Measurements from ENCODE around the gene ADGRA3.

Gene ADGRA3, protein sequence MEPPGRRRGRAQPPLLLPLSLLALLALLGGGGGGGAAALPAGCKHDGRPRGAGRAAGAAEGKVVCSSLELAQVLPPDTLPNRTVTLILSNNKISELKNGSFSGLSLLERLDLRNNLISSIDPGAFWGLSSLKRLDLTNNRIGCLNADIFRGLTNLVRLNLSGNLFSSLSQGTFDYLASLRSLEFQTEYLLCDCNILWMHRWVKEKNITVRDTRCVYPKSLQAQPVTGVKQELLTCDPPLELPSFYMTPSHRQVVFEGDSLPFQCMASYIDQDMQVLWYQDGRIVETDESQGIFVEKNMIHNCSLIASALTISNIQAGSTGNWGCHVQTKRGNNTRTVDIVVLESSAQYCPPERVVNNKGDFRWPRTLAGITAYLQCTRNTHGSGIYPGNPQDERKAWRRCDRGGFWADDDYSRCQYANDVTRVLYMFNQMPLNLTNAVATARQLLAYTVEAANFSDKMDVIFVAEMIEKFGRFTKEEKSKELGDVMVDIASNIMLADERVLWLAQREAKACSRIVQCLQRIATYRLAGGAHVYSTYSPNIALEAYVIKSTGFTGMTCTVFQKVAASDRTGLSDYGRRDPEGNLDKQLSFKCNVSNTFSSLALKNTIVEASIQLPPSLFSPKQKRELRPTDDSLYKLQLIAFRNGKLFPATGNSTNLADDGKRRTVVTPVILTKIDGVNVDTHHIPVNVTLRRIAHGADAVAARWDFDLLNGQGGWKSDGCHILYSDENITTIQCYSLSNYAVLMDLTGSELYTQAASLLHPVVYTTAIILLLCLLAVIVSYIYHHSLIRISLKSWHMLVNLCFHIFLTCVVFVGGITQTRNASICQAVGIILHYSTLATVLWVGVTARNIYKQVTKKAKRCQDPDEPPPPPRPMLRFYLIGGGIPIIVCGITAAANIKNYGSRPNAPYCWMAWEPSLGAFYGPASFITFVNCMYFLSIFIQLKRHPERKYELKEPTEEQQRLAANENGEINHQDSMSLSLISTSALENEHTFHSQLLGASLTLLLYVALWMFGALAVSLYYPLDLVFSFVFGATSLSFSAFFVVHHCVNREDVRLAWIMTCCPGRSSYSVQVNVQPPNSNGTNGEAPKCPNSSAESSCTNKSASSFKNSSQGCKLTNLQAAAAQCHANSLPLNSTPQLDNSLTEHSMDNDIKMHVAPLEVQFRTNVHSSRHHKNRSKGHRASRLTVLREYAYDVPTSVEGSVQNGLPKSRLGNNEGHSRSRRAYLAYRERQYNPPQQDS (N-terminal part only)

DNA sequence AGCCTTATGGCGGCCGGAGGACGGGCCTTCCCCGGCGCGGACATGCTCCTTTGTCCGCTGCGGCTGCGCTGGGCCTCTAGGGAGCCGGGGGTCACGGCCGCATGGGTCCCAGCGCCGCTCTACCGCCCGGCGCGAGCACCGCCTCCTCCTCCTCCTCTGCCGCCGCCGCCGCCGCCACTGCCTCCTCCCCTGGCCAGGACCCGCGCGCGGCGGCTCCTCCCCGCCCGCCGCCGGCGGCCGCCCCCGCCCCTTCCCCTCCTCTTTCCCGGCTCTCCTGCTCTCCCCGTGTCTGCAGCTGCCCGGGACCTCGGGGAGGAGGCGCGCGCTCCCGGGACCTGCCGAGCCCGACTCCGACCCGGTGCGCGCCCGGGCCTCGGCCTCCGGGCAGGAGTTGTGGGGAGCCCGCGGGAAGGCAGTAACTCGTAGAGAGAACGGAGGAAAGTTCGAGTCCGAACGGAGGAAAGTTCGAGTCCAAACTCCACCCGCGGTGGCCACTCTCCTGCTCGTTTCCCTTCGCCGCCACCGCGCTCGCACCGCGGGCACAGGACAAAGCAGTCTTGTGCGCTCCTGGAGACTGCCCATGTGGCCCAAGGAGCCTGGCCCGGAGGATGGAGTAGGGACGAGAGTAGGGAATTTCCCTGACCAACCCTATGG is at the start of gene ADGRA3:
Gene ADGRA3, minus strand, starts transcription at position 179 of the 654 bp plus-strand sequence. CDS start 282 bp downstream, outside the sequence.
- DNase-seq (ENCODE audit: low read depth), result peak; percentile 30

DNA sequence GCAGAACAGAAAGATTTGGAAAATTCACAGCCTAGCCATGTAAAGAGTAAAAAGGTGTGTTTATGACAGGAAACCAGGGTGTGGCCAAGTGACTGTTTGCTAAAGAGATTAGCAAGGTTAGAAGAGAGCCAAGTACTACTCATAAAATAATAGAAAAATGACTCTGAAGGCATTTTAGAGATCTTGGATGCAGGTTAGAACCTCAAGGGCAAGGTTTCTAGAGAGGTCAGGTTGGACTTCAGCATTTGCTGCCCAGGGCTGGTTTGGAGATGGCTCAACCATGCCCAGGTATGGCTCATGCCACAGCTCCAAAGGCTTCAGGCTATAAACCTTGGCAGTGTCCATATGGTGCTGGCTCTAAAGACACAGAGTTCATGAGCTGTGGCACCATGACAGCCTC is 40.6 kb upstream of the ADGRA3 start:
- DNase-seq (ENCODE audit: low read depth), result no peak

DNA sequence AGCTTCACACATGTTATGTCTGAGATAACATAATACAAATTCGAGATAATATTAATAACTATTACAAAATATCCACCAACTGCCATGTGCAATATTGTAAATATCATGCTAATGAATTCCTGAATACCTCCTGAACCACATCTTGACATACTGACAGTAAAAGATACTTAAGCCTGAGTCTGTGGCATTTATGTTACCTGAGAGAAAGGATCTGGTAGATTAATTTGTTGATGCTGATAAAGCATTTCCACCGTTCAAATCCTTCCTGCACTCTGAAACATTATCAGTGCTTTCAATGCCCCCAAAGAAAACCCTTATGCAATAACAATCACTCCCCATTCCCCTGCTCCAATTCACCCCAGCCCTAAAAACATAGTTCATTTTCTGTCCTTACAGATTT is 38.8 kb upstream of the ADGRA3 start:
- no peak for DNase-seq (ENCODE audit: low read depth)

DNA sequence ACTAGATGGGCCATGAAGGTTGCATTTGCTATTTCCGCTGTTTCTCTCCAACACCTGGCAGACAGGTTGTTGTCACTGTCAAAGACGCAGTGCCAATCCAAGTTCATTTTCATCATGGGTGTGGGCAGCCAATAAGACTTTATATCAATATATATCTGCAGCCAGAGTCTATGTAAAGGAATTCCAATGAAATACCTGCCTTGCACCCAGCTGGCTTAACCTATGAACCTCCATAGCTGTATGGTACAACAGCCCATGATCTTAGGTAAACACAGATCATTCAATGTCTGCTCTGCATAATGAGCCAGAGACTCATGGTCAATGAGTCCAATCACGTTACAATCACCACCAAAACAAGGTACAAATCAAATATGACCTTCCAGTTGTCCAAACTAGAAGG is 37.7 kb upstream of the ADGRA3 start:
- DNase-seq (ENCODE audit: low read depth), result no peak

DNA sequence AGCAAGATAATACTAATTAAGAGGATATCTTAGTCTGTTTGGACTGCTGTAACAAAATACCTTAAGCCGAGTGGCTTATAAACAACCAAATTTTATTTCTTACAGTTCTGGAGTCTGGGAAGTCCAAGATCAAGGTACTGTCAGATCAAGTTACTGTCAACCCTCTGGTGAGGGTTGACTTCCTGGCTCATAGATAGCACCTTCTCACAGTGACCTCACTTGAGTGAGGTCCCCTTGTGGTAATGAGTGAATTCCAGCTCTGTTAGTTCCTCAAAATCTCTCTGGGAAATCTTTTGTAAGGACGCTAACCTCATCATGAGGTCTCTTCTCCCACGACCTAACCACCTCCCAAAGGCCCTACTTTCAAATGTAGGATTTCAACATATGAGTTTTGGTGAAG is 36.9 kb upstream of the ADGRA3 start:
- no peak for DNase-seq (ENCODE audit: low read depth)

DNA sequence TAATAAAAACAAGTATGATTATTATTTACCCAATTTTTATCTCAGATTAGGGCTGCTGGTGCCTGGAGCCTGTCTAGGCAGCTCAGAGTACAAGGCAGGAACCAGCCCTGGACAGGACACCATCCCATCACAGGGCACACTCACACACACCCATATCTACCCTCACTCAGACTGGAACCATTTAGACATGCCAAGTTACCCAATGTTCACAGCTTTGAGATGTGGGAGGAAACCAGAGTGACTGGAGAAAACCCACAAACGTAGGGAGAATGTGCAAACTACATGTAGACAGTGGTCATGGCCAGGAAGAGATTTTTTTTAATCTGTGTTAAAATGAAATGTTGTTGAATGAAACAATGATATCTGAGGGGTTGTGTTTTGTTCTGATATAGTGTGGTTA is 35.7 kb upstream of the ADGRA3 start:
- no peak for DNase-seq (ENCODE audit: low read depth)

DNA sequence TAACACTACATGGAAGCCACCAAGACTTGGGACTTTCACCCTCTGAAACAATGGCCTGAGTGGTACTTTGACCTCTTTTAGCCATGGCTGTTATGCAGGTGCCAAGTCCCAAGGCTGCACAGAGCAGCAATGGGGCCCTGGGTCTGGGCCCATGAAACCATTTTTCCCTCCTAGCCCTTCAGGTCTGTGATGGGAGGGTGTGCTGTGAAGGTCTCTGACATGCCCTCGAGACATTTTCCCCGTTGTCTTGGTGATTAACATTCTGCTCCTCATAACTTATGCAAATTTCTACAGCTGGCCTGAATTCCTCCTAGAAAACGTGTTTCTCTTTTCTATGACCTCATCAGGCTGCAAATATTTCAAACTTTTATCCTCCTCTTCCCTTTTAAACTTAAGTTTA is 30.4 kb upstream of the ADGRA3 start:
- DNase-seq (ENCODE audit: low read depth), result no peak

DNA sequence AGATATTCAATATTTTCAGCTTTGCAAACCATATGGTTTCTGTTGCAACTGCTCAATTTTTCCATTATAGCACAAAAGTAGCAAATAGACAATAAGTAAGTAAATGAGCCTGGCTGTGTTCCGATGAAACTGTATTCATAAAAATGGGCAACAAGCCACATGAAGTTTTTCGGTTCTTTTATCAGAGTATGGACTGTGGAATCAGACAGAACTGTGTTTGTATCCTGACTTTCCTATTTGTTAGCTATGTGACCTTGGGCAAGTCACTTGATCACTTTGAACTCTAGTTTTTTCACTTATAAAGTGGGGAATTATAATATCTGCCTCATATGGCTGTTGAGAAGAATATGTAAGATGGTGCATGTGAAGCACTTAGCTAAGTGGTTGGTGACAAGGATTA is 23.4 kb upstream of the ADGRA3 start:
- no peak for DNase-seq (ENCODE audit: low read depth)

DNA sequence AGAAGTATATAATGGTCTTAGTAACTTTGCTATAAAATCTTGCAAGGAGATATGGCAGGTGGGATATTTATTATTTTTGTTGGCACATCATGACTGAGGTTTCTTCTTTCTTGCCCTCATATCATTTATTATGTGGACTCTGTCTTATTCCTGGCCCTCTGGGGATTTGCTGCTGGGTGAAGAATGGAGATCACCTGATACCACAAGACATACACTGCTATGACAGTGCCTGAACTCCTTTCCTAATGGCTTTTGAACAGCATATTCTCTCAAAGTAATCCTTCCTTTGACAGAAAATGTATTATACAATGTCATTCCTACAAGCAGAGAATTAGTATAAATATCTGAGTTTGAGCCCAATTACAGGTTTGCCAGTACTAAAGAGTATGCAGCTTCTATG is 22.0 kb upstream of the ADGRA3 start:
- DNase-seq (ENCODE audit: low read depth), result no peak

DNA sequence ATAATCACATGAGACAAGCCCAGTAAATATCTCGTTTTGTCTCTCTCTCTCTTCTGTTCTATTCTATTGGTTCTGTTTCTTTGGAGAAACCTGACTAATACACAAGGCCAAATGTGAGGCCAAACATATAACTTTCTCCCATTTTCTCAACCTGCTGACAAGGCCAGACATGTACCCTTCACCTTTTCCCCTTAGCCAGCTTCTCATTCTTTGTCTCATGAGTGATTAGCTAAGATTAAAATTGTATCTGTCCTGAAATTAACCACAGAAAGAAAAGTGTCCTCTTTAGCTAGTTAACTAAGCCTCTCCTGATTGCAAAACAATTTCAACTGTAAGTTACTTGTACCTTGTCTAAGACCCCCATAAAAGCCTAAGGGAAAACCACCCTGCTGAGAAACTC is 18.5 kb upstream of the ADGRA3 start:
- no peak for DNase-seq (ENCODE audit: low read depth)

DNA sequence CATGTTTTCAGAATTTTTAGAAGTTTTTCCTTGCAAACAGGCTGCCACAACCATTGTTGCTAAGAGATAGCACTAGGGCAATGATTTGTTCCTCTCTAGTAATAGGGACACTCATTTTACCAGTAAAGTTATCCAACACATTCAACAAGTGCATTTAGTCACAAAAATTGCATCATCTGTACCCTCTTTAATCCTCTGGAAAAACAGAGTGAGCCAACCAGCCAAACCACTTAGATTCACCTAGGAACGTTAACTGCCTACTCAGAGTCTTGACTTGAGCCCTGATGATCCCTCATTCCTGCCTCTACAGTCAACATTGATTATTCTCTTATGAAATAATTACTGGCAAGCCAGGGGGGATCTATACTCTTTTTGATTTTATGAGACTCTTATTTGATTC is 17.0 kb upstream of the ADGRA3 start:
- DNase-seq (ENCODE audit: low read depth), result no peak

DNA sequence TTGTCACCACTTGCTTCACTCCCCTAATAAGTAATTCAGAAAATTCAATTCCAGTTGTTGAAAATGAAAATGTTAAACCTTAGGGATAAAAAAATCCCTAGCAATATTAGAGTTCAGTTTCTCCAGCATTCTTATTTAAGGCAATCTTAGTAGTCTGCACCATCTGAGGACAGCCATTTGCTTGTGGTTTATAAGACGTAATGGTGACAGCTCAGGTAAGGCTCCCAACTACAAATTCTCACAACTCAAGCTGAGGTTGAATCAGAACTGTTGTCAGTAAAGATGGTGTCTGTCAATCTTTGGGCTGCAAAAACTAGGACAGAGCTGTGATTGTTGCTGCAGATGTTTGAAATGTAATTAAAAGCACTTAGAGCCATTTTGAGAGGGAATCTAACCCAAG is 16.3 kb upstream of the ADGRA3 start:
- no peak for DNase-seq (ENCODE audit: low read depth)

DNA sequence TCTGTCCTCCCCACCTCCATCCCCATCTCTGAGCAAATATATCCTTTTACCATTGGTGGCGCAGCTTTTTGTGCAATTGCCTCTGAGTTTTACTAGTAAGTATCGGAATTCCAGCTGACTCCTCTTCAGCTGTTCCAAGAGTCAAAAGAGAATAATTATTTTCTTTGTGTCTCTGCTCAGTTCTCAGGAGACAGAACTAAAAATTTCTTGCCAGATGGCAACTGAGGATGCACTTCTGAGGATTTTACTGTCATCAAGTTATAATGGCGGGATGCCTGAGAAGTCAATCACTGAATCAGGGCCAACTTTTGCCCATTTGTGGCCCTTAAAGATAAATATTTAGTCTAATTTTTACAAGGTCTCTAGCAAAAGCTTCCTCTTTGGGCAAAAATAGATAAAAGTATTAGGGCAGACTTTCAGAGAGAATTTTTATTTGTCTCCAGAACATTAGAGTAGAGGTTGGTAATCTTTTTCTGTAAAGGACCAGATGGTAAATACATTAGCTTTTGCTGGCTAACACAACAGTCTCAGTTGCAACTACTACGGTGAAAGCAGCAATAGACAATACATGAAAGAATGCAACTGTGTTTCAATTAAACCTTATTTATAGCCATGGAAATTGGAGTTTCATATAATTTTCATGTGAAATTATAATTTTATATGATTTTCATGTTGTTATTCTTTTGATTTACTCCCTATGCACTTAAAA is 15.6 kb upstream of the ADGRA3 start:
- no peak for DNase-seq (ENCODE audit: low read depth)

DNA sequence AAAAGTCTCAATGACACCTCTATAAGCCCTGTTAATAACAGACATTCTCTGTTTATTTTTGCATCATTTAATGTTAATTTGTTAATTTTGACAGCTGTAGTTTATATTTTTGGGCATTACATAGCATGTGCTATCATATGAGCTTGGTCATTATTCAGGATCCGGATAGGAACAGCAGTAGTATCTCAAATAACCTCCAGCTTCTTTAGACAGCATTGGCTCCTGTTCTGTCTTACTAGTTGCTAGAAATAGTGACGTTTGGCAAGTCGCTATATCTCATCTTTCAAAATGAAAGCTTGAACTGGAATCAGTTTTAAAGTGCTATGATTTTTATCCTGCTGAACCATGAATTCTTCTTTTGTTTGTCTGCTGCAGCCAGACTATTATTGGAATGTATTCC is 9.0 kb upstream of the ADGRA3 start:
- no peak for DNase-seq (ENCODE audit: low read depth)

DNA sequence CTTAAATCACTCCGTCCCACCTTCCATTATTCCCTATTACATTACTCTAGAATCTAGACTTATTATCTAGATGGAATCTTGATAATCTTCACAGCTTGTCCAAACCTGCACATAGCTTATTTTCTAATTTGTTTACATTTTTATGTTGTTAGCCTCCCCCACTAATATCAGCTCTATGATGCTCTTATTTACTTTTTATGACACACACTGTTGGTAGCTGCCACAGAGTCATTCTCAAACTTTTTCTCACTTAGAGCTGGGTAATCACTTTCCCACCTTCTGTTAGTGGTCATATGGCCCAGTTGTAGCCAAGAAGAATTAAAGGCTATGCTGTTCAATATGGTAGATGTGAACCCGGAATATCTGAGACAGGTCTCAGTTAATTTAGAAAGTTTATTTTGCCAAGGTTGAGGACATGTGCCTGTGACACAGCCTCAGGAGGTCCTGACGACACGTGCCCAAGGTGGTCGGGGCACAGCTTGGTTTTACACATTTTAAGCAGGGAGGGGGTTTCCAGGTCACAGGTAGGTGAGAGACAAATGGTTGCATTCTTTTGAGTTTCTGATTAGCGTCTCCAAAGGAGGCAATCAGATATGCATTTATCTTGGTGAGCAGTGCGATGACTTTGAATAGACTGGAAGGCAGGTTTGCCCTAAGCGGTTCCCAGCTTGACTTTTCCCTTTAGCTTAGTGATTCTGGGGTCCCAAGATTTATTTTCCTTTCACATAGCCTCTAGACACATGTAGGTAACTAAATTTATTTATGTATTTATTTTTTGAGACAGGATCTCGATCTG is 7.0 kb upstream of the ADGRA3 start:
- no peak for DNase-seq (ENCODE audit: low read depth)

DNA sequence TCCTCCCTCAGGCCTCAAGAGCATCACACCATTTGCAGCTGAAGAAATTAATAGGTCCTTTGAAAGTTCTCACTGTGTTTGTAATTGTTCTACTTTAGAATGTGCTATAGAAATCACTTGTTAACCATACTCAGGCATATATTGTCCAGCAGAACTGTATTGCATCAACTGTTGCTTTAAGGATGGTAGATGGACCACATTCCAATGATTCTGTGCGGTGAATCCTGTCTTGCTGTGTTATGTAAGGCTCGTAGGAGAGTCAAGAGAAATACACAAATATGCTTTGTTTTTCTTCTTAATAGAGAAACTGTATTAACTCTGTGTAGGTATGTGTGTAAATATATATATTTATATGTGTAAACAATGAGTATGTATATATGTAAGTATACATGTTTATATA is 6.3 kb upstream of the ADGRA3 start:
- no peak for DNase-seq (ENCODE audit: low read depth)

DNA sequence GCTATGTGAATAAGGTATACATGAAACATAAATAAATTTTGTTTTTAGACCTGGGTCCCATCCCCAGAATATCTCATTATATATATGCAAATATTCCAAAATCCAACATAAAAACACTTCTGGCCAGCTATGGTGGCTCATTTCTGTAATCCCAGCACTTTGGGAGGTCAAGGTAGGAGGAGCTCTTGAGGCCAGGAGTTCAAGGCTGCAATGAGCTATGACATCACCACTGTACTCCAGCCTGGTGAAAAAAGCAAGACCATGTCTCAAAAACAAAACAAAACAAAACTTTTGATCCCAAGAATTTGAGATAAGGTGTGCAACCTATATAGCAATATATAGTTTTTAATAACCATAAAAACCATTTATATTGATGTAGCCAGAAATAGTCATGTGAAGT is 5.4 kb upstream of the ADGRA3 start:
- no peak for DNase-seq (ENCODE audit: low read depth)

DNA sequence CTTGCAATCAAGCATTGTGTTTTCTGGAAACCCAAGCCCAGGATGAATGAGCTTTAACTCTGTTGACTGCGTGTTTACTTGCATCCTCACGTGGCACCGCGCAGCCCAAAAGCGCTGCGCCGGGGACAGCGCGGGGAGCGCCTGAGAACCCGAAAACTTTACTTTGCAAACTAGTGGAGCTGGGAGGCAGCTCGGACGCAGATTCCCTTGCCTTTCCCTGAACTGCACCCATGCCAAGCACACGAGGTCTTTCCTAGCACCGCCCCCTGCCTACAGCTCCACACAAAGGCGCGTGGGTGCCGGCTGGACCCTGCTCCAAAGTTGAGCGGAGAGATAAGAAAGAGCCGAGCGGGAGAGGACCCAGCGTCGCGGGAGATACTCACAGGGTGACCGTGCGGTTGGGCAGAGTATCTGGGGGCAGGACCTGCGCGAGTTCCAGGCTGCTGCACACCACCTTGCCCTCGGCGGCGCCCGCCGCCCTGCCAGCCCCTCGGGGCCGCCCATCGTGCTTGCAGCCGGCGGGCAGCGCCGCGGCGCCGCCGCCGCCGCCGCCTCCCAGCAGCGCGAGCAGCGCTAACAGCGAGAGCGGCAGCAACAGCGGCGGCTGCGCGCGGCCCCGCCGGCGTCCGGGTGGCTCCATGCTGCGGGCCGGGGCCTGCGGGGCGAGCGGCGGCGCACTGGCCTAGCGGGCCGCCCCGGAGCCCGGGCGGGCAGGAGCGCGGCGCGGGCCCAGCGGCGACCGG is 550 bp downstream of the ADGRA3 start:
- peak; percentile 17 for DNase-seq (ENCODE audit: low read depth)

DNA sequence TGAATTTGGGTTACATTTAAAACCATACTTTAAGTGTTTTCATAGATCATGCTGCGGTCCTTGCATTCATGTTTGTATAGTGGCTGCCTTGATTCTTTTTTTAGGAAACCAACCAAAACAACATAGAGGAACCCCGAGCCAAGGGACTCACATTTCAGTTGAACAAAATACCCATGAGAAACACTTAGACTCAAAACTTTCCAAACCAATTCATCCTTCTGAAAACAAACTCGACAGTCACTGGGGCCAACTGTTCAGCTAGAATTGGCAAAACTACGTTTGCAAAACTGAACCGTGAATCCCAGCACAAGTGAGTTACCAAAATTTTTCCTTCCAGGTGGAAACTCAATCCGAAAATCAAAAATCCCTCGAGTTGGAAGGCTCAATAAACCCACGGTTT is 1.4 kb downstream of the ADGRA3 start:
- no peak for DNase-seq (ENCODE audit: low read depth)

DNA sequence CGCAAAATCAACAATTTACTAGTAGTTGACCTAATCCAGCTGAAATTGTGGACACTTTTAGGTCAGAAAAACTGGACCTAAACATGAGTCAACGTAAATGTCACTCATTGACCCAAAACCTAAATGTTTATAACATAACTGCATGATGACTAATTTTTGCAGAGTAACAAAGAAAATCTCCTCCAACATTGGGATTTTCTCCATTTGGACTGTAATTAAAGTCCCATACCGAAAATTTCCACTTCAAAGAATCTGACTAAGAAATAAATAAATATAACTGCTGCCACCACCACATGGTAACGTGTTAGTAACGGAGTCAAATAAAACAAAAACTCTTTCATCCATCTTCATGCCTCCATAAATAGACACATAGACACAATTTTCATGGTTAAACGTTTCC is 1.9 kb downstream of the ADGRA3 start:
- no peak for DNase-seq (ENCODE audit: low read depth)

Data from activated T-cell treated with anti-CD3 and anti-CD28 coated beads for 24 hours (primary cell).